Activated B cell treated with CpG ODN at 0.5 μM for 24 hours (primary cell): Measurements from ENCODE around the gene EFEMP2. TPM values are rescaled to one million over a fixed set of nuclear protein-coding genes. Genes with fewer than 3 reads are reported as not detected.

Experiments
- ATAC-seq: fragments of 200-7000 bp; cut with Tn5 transposase; one replicate; pipeline ENCODE4 v1.10.0; 2021; ENCODE audit warnings: low read depth, mild to moderate bottlenecking, moderate library complexity
- CTCF ChIA-PET: fragments of 350-600 bp; sonication (Branson Sonifier 250); formaldehyde crosslinking; loops from one replicate; lab custom pipeline; 2021; ENCODE audit warnings: antibody characterized with exemption; lab: Charles Lee
- POLR2A ChIA-PET: fragments of 350-600 bp; sonication (Branson Sonifier 250); formaldehyde crosslinking; loops from one replicate; lab custom pipeline; 2021; ENCODE audit warnings: antibody characterized with exemption; lab: Charles Lee
- DNase-seq: peaks from one replicate; pipeline ENCODE4 v3.0.0; 2022
- H3K27ac Mint-ChIP-seq: one replicate; pipeline ENCODE4 v1.8.0; 2020; ENCODE audit warnings: mixed read lengths
- H3K27me3 Mint-ChIP-seq: one replicate; pipeline ENCODE4 v1.8.0; 2021; ENCODE audit warnings: mixed read lengths
- H3K36me3 Mint-ChIP-seq: one replicate; pipeline ENCODE4 v1.8.0; 2021; ENCODE audit warnings: low read depth, mixed read lengths
- H3K4me1 Mint-ChIP-seq: one replicate; pipeline ENCODE4 v1.8.0; 2021; ENCODE audit warnings: mixed read lengths
- H3K4me3 Mint-ChIP-seq: one replicate; pipeline ENCODE4 v1.8.0; 2020; ENCODE audit warnings: mild to moderate bottlenecking, mixed read lengths
- H3K9me3 Mint-ChIP-seq: one replicate; pipeline ENCODE4 v1.8.0; 2020; ENCODE audit warnings: mixed read lengths
- CTCF ChIP-seq: fragments of 200-600 bp; IDR thresholded peaks from one replicate; pipeline ENCODE4 v1.8.0; 2022; ENCODE audit warnings: antibody characterized with exemption, mild to moderate bottlenecking
- intact Hi-C: fragments of 100-400 bp; cut with micrococcal nuclease; formaldehyde crosslinking; loops from one replicate; pipeline ENCODE4 v1.15.1; 2024
- total RNA-seq: library from RNA; stranded (reverse); gene quantifications from 2 replicates; pipeline ENCODE4 v1.2.3, GENCODE V29; 2022

The EFEMP2 gene
- total RNA-seq, 1 donor from 2014 or later: 3.8 TPM

DNA sequence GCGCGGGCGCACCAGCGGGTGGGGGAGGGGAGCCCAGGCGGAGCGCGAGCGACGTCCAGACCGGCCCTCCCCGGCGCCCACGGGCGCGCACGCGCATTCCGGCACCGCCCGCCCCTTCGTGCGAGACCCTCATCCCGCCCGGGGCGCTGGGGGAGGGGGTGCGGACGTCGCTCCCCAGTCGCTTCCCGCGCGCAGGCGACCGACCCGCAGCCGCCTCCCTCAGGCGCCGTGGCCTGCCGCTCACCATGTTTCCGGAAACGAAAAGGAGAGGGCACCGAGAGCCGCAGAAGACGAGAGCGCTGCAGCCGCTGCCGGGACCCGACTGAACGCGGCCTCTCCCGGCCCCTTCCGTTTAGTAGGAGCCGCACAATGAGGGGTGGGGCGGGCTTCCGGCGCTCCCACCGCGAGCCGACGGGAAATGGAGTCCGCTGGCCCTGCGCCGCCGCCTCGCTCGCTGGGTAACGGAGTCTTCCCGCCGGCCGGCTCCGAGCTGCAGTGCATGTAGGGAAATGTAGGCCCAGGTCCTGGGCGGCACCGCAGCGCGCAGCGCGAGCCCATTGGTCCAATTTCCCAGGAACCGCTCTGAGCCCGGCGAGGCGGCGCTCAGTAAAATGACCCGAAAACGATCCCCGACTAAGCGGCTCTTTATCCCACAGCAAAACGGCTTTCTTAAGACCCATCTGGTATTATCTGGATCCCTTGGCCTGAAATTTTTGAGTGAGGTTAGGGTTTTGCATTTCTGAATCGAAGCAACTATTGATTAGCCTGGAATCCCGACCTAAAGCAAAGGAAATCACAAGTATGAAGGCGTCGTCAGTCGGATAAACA, 14.5 kb downstream of the EFEMP2 start, which contains the start of gene CFL1:
TSS of gene CFL1 (minus strand) at position 328 of the 828 bp plus-strand sequence. CDS start at position 247, 81 bp downstream.
- Mint-ChIP-seq H3K27ac (peak within 1 kb of the TSS; percentile 98), H3K4me1 (peaks cover 65% of the 10 kb centered on the region), H3K36me3 (peaks cover 55% of the 10 kb centered on the region), H3K27me3 (no peaks in the 10 kb centered on the region), H3K4me3 (peak within 1 kb of the TSS; percentile 99), H3K9me3 (no peaks in the 10 kb centered on the region)
- peak; percentile 92 for DNase-seq
- no peak for TF ChIP-seq CTCF
- ChIA-PET POLR2A (interaction anchor here (0.6 to 7.1 kb wide), 39 partner anchors 8 to 1840 kb away, joined by 3 to 340 read pairs (median 5); partner anchors contain the start of genes AP5B1, BANF1, BRMS1 and CCDC85B), CTCF (interaction anchor here (0.7 to 4.3 kb wide), 5 partner anchors 11 to 220 kb away, joined by 4 to 63 read pairs (median 10); partner anchors contain the start of genes CCDC85B, FIBP and SIPA1)
- ATAC-seq: peak; percentile 62
- intact Hi-C loops: loop anchor here (1.0 to 5.0 kb wide), 12 partner anchors 15 to 741 kb away; partner anchors contain the start of genes AP5B1, C11orf68, DRAP1 and EFEMP2

DNA sequence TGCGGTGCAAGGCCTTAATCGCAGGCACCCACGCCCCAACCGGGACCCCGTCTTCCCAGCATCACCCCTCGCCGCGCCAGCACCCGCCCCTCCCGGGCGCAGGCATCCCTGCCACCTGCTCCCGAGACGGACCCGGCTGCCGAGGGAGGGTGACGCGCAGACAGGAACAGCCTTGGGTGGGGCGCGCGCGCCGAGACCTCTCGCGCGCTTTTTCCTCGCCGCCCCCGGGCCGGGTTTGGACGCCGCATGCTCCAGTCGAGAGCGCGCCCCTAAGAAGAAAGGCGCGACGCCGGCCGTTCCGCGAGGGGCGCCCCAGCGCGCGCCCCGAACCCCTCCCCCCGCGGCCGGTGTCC, 15.1 kb downstream of the EFEMP2 start:
- ChIA-PET POLR2A (interaction anchor here (0.6 to 7.1 kb wide), 21 partner anchors 9 to 1079 kb away, joined by 3 to 340 read pairs (median 10); partner anchors contain the start of genes AP5B1, BANF1, CCDC85B and EFEMP2), CTCF (interaction anchor here (1.9 to 4.3 kb wide), 2 partner anchors 32 to 219 kb away, joined by 5 to 63 read pairs; partner anchors contain the start of genes CCDC85B, FIBP and SIPA1)
- DNase-seq (peak; percentile 69), ATAC-seq (no peak)
- Mint-ChIP-seq H3K9me3 (no peaks in the 10 kb centered on the region), H3K4me3 (peak overlapping the region; percentile 92), H3K36me3 (peaks cover 55% of the 10 kb centered on the region), H3K27ac (peak overlapping the region; percentile 93), H3K4me1 (peaks cover 62% of the 10 kb centered on the region), H3K27me3 (no peaks in the 10 kb centered on the region)
- intact Hi-C loops: loop anchor here (1.0 to 5.0 kb wide), 3 partner anchors 195 to 740 kb away; partner anchors contain the start of genes FAM89B, SF3B2, ZNHIT2 and ZNRD2
- no peak for TF ChIP-seq CTCF

DNA sequence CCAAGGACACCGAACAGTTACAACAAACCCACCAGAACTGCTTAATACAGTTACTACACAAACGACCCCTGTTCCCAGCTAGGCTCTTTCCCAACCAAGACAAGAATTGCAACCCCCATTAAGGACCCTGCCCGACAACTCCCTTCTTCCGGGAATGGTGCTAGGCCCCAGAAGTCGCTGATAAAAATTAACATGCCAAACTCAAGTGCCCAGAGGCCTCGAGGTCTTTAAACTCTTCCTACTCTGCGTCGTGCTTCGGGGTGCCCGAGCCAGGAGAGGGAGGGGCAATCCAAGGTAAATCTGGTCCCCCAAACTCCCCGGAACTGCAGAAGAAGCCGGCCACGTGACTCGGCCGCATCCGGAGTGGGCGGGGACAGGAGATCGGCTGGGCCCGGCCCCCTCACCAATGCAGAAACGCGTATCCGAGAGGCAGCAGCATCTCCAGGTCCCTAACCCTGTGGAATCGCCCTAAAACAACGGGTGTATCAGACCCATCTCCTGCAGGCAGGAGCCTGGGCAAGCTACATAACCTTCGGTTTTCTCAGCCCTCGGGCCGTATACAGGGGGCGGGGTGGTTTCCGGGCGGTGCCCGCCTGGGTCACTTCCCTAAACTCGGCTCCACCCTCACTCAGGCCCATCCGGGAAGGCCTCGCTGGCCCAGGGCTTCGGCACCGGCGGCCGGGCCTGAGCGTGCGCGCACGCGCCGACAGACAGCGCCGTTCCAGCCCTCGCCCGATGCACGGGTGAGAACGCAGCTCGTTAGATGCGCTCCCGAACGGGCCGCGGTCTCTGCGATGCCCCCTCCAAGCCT, 15.7 kb downstream of the EFEMP2 start:
- Mint-ChIP-seq H3K9me3 (no peaks in the 10 kb centered on the region), H3K36me3 (peaks cover 58% of the 10 kb centered on the region)
- CTCF ChIA-PET: no interaction called here

DNA sequence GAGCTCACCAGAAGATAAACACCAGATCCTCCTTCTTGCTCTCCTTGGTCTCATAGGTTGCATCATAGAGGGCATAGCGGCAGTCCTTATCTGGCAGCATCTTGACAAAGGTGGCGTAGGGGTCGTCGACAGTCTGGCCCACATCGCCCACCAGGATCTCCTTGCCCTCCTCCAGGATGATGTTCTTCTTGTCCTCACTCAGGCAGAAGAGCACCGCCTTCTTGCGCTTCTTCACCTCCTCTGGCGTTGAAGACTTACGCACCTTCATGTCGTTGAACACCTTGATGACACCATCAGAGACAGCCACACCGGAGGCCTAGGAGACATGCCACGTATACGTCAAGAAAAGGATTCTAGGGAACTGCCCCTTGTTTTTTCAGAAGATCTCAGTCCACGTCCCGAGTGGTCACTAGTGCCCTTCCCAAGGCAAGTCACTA, 16.7 kb downstream of the EFEMP2 start:
- Mint-ChIP-seq H3K4me1 (peaks cover 57% of the 10 kb centered on the region), H3K36me3 (peaks cover 66% of the 10 kb centered on the region), H3K27me3 (no peaks in the 10 kb centered on the region)

More for the DNA sequence above, 15.7 kb downstream of the EFEMP2 start:
- DNase-seq (peak; percentile 77), ATAC-seq (peak; percentile 22)
- H3K27me3 Mint-ChIP-seq: no peaks in the 10 kb centered on the region
- intact Hi-C loops: loop anchor here (1.0 to 5.0 kb wide), 3 partner anchors 195 to 740 kb away; partner anchors contain the start of genes FAM89B, SF3B2, ZNHIT2 and ZNRD2
- peak overlapping the region; percentile 92 for H3K4me3 Mint-ChIP-seq
- H3K27ac Mint-ChIP-seq: peak overlapping the region; percentile 93
- no peak for TF ChIP-seq CTCF
- H3K4me1 Mint-ChIP-seq: peaks cover 66% of the 10 kb centered on the region
- POLR2A ChIA-PET: interaction anchor here (0.6 to 7.1 kb wide), 16 partner anchors 8 to 1041 kb away, joined by 3 to 340 read pairs (median 4); partner anchors contain the start of genes AP5B1, CCDC85B, EFEMP2 and FIBP

More for the DNA sequence above, 16.7 kb downstream of the EFEMP2 start:
- peak overlapping the region; percentile 92 for H3K4me3 Mint-ChIP-seq
- H3K27ac Mint-ChIP-seq: peak overlapping the region; percentile 93
- POLR2A ChIA-PET: interaction anchor here (0.6 to 6.0 kb wide), 5 partner anchors 13 to 242 kb away, joined by 3 to 113 read pairs (median 11); partner anchors contain the start of genes EFEMP2, MAP3K11, PCNX3 and SNX32
- DNase-seq: no peak
- ATAC-seq: no peak
- H3K9me3 Mint-ChIP-seq: no peaks in the 10 kb centered on the region
- intact Hi-C loops: loop anchor here (5.0 kb wide), 2 partner anchors 196 to 284 kb away; partner anchors contain the start of genes FAM89B, SF3B2 and ZNRD2
- TF ChIP-seq CTCF: no peak
- CTCF ChIA-PET: no interaction called here
